ENCODE results near the gene TYSND1.
A peak's percentile ranks its signal among the peaks of the same experiment; 100 is the strongest.
"Not testable (repeated sequence)": the region's sequence is repeated elsewhere in the genome, so short reads cannot be mapped to it uniquely, and the experiment has no call there.

The TYSND1 gene

DNA sequence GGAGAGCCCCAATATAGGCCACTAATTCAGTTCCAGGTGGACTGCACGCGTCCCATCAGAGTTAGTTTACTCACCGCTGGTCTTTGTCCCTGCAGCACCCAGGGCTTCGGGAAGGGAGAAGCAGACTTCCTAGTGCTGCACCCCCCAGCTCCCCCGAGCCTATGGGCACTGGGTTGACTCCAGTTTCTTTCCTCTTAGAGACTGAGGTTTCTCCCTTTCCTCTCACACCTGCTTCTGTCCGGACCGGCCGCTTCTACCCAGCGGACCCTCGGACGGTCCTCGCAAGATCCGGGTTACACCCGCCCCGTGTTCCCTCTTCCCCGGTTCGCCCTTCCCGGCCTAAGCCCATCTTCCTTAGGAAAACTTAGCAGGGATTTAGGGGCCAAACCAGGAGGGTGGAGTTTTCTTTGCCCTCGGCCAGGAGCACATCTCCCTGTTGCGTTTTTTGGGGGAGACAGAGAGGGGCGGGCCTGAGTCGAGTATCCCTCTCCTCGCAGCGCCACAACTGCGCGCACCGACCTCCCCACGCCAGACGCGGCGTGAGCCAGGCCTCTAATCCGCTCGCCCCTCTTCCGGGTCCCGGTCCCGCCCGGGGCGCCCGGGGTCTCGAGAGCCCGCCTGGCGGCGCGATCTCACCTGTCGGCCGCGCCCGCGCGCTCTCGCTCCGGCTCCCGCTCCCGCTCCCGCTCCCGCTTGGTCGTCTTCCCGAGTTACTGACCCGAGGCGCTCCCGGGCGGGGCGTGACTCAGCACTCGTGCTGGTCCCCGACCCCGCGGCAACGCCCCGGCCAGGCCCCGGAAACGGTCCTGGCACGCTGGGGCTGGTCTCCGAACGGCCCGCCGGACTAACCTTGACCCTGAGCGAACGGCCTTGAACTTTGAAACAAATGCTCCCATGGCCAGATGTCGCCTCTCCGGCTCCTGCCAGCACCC lies 14.1 kb downstream of the TYSND1 start, which contains the start of gene AIFM2:
AIFM2 (minus strand) TSS at position 728 of the 932 bp plus-strand sequence. CDS start 8,741 bp downstream, outside the sequence.
- peak; percentile 49 for DNase-seq

DNA sequence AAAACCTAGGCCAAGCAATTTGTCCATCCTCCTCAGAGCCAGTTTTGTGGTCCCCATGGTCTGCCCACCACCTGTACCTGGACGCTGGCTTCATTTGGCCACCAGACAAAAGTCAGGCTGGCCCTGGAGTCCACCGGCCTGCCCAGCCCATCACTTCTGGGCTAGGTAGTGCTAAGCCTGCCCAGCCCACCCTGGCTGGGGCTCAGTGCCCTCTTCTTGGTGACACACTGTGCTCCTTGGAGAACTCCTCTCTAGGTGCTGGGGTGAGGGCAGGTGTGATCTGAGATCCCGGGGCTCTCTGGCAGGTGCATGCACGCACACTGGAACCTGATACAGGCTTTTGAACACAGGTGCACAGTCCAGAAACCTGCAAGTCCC lies 15.0 kb downstream of the TYSND1 start:
- no peak for DNase-seq

DNA sequence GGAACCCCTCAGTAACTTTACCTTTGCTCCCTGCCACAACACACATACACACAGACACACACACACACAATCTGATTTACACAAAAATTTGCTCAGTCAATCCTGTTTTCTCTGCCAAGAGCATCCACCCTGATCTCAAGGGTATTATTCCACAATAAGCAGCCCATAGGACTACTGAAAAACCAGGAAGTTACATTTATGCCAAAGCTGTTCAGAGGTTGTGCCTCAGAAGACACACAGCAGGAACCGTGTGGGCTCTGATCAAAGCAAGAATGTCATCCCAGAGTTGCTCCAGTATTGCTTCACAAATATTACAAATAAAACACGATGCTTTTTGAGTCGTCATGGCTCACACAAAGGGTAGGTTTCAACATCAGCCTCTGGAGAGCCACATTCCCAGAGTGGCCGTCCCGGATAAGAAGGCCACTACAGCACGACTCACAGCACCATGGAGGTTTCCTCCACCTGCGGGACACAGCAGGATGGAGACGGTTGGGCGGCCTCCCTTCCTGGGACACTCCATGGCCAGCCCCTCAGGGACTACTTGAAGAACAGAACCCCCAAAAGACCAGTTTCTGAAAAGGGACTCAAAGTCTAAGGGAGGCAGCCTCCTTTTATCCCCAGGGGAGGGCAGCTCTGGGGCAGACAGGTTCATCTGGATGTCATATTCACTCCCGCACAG lies 15.5 kb downstream of the TYSND1 start:
- DNase-seq: no peak

GRCh38 chr10:70126700-70127395 lies 19.7 kb downstream of the TYSND1 start:
- DNase-seq: no peak

DNA sequence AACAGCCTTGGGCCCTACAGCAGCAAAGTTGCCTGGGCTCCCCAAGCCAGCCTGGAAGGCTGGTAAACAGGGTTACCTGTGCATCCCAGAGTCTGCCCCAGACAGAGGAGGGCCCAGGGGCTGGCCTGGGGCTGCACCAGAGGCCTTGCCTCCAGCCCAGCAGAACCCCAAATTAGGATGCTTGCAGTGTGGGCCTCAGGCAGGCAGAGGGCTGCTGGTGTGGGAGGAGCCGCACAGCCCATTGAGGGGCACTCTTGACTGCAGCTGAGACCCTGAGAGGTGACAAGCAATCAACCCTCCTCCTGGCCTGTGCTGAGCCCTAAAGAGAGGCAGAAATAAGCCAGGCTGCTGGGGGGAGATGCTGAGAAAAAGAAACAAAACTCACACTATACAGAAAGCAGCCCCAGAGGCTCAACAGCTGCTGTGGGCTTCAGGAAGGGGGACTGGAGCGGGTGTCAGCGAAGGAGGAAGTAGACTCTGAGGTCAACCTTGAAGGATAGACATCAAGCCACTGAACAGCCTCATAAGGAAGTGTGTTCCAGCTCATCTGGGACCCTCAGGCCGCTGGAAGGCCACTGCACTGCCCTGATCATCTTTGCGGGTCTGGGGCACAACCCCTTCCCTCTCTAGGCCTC lies 20.5 kb downstream of the TYSND1 start:
- no peak for DNase-seq

- no peak for DNase-seq
Observed at GRCh38 chr10:70124918-70125317, 21.6 kb downstream of the TYSND1 start.

- DNase-seq: no peak
Observed at GRCh38 chr10:70124415-70124814, 22.1 kb downstream of the TYSND1 start.

DNA sequence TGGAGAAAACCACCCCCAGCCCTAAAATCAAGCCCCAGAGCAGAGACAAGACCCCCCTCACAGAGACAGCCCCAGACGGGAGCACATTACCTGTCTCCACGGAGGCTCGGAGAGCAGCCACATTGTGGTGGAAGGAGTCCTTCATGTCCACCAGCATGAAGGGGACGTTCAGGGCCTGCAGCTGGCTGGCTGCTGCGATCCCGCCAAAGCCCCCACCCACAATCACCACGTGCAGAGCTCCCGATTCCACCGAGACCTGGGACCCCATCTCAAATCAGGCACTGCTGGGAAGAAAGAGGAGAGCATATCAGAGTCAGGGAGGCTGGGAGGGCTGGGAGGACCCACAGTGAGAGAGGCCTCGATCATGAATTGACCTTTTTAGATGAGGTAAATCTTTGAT lies 22.7 kb downstream of the TYSND1 start:
- no peak for DNase-seq

DNA sequence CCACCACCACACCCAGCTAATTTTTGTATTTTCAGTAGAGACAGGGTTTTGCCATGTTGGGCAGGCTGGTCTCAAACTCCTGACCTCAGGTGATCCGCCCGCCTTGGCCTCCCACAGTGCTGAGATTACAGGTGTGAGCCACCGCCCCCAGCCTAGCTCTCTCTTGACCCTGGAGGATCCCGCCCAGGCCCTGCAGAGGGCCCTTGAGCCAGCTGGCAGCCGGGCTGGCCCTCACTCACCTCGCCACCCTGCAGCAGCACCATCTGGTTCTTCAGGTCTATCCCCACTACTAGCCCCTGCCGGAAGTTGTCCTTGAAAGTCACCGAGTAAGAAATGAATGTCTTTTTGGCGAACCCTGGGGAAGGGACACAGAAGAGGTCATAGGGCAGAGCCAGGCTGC lies 23.3 kb downstream of the TYSND1 start:
- not testable (repeated sequence) for DNase-seq

GRCh38 chr10:70122742-70123141 lies 23.8 kb downstream of the TYSND1 start:
- DNase-seq: no peak

- no peak for DNase-seq
Observed at GRCh38 chr10:70121281-70121949, 25.1 kb downstream of the TYSND1 start.

DNA sequence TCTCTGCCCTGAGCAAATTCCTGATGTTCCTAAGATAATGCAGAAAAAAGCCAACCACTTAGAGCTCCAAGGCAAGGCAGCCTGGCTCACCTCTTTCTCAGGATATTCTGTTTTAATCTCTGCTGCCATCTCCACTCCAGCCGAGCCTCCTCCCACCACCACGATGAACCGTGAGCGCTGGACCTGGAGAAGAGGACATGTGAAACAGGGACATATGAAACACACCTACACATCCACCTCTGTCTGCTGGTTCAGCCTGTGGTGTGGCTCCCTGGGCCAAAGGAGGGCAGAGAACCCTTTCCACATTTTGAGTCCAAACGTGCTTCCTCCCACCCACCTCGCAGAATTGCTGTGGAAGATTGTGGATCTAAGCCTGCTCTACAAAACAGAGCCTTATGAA lies 26.1 kb downstream of the TYSND1 start:
- DNase-seq: no peak

DNA sequence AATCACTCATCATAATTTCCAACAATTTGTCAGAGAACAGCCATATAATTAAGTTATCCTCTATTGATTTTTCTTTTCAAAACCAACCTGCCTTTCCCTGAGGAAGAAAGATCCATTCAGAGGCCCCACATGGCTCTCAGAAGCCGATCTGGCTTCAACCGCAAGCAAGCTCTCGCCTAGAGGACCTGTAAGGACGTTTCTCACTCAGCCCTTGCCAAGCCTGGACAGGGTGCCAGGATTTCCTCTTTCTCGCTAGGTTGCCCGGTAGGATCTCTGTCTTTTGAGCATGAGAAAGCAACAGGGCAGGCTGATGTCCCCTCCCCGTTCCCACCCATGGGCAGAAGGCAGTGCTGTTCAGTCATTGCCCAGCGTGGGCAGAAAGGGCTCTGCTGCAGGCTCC lies 26.9 kb downstream of the TYSND1 start:
- no peak for DNase-seq

- no peak for DNase-seq
Observed at GRCh38 chr10:70119197-70119596, 27.3 kb downstream of the TYSND1 start.

GRCh38 chr10:70118196-70118595 lies 28.3 kb downstream of the TYSND1 start:
- no peak for DNase-seq

DNA sequence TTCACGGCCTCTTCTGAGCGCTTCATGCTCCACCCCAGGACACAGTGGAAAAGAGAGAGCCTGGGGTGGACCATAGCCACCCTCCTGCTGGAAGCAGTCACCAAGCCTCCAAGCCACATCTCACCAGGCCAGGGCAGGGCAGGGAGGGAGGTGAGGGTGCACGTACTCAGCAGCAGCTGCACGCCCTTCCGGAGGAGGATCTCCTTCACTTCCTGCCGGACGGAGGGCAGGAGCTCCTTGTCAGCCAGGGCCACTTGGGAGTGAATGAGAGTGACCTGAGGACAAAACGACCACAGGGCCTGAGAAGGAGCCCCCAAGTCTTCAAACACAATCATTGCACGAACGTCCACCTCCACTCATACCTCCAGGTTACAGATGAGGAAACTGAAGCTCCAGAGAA lies 28.9 kb downstream of the TYSND1 start:
- no peak for DNase-seq

GRCh38 chr10:70115948-70116682 lies 30.4 kb downstream of the TYSND1 start:
- peak; percentile 67 for DNase-seq

- DNase-seq: no peak
Observed at GRCh38 chr10:70114902-70115301, 31.6 kb downstream of the TYSND1 start.

GRCh38 chr10:70112071-70112470 lies 34.4 kb downstream of the TYSND1 start:
- no peak for DNase-seq

DNA sequence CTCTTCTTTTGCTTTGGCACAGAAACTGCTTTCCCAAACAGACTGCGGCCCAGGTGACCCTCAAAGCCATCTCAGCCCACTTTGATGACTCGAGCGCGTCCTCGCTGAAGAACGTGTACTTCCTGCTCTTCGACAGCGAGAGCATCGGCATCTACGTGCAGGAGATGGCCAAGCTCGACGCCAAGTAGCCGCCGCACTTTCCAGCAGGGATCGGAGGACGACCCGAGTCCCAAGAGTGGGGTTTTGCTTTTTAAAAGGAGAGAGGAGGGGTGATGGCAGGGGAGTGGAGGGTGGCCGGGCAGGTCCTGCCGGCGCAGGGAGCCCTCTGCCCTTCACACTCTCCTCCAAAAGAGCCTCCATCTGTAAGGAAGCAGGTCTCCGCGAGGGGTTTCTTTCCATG lies 35.0 kb downstream of the TYSND1 start:
- DNase-seq: no peak

DNA sequence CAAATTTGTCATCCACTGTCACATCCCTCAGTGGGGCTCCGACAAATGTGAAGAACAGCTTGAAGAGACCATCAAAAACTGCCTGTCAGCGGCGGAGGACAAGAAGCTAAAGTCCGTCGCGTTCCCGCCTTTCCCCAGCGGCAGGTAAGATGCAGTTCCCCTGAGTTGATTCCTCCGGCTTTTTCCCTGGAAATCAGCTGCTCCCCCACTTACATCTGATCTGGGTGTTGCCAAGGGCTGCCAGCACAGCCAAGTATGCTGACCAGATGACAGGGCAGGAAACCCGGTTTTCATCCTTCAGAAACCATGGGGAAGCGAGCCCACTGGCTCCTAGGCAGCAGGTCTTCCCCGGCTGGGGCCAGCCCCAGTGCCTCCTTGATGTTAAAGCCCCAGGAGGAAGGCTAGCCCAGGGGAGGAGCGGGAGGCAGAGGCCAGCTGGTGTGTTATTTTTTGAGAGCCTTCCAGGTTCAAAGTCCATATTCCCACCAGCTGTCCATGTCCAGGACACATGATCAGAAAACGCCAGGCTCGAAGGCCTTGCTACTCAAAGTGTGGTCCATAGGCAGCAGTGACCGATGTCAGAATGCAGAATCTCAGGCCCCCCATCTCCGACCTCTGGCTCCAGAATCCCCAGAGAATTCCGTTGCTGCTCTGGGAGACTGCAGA lies 37.3 kb downstream of the TYSND1 start:
- DNase-seq: no peak

All from activated CD4-positive, alpha-beta T cell treated with anti-CD3 and anti-CD28 coated beads for 48 hours (primary cell).